ENCODE measurements around the gene ISL1.

Gene ISL1

GRCh38 chr5:51383131-51384121 is at the start of gene ISL1:
TSS of gene ISL1 (plus strand) at chr5:51383448. CDS start at chr5:51383672, 224 bp downstream.
- in situ Hi-C loops (cut with MboI; ENCODE audit: low sequenced_read_pairs): no loop called here

GRCh38 chr5:51336878-51337277 is 46.4 kb upstream of the ISL1 start:
- in situ Hi-C loops (cut with MboI; ENCODE audit: low sequenced_read_pairs): no loop called here

- in situ Hi-C loops (cut with MboI; ENCODE audit: low sequenced_read_pairs): no loop called here
Measured at GRCh38 chr5:51345106-51345505, 38.1 kb upstream of the ISL1 start.

- in situ Hi-C loops (cut with MboI; ENCODE audit: low sequenced_read_pairs): no loop called here
Measured at GRCh38 chr5:51347157-51347556, 36.1 kb upstream of the ISL1 start.

- in situ Hi-C loops (cut with MboI; ENCODE audit: low sequenced_read_pairs): no loop called here
Measured at GRCh38 chr5:51347704-51348103, 35.5 kb upstream of the ISL1 start.

GRCh38 chr5:51371052-51371451 is 12.2 kb upstream of the ISL1 start:
- in situ Hi-C loops (cut with MboI; ENCODE audit: low sequenced_read_pairs): no loop called here

GRCh38 chr5:51373880-51374523 is 9.2 kb upstream of the ISL1 start:
- in situ Hi-C loops (cut with MboI; ENCODE audit: low sequenced_read_pairs): no loop called here

- in situ Hi-C loops (cut with MboI; ENCODE audit: low sequenced_read_pairs): no loop called here
Measured at GRCh38 chr5:51375084-51375483, 8.2 kb upstream of the ISL1 start.

GRCh38 chr5:51376509-51376908 is 6.7 kb upstream of the ISL1 start:
- in situ Hi-C loops (cut with MboI; ENCODE audit: low sequenced_read_pairs): no loop called here

- in situ Hi-C loops (cut with MboI; ENCODE audit: low sequenced_read_pairs): no loop called here
Measured at GRCh38 chr5:51377151-51378060, 5.8 kb upstream of the ISL1 start.

- in situ Hi-C loops (cut with MboI; ENCODE audit: low sequenced_read_pairs): no loop called here
Measured at GRCh38 chr5:51378061-51378409, 5.2 kb upstream of the ISL1 start.

GRCh38 chr5:51378448-51379330 is 4.6 kb upstream of the ISL1 start:
- in situ Hi-C loops (cut with MboI; ENCODE audit: low sequenced_read_pairs): no loop called here

- in situ Hi-C loops (cut with MboI; ENCODE audit: low sequenced_read_pairs): no loop called here
Measured at GRCh38 chr5:51379331-51379700, 3.9 kb upstream of the ISL1 start.

GRCh38 chr5:51380603-51381207 is 2.5 kb upstream of the ISL1 start:
- in situ Hi-C loops (cut with MboI; ENCODE audit: low sequenced_read_pairs): no loop called here

- in situ Hi-C loops (cut with MboI; ENCODE audit: low sequenced_read_pairs): no loop called here
Measured at GRCh38 chr5:51381761-51382474, 1.3 kb upstream of the ISL1 start.

GRCh38 chr5:51382521-51383130 is 622 bp upstream of the ISL1 start:
- in situ Hi-C loops (cut with MboI; ENCODE audit: low sequenced_read_pairs): no loop called here

- in situ Hi-C loops (cut with MboI; ENCODE audit: low sequenced_read_pairs): no loop called here
Measured at GRCh38 chr5:51384281-51384840, 1.1 kb downstream of the ISL1 start.

- in situ Hi-C loops (cut with MboI; ENCODE audit: low sequenced_read_pairs): no loop called here
Measured at GRCh38 chr5:51385216-51385615, 2.0 kb downstream of the ISL1 start.
